H1 (cell line): Measurements from ENCODE around the gene FAM169A. TPM values are rescaled to one million over a fixed set of nuclear protein-coding genes. Genes with fewer than 3 reads are reported as not detected.

ENCODE experiments used
- CTCF ChIA-PET: fragments of 300-600 bp; sonication (Branson Sonifier 250); formaldehyde crosslinking; loops from one replicate; lab custom pipeline; 2021; ENCODE audit not compliant: partially characterized antibody; lab: Charles Lee
- POLR2A ChIA-PET: fragments of 300-600 bp; sonication (Branson Sonifier 250); formaldehyde crosslinking; loops from one replicate; lab custom pipeline; 2021; ENCODE audit warnings: inconsistent platforms; ENCODE audit not compliant: partially characterized antibody; lab: Charles Lee
- DNase-seq, 2 experiments: peaks; one replicate each; pipeline versions ENCODE4 v3.0.0 to v3.0.0-alpha.2; 2010 to 2022; ENCODE audit warnings: low spot score in 2 of 2, low read depth in 1 of 2, mixed read lengths in 1 of 2
- FAIRE-seq: peaks from 2 replicates; lab custom pipeline; 2011; peaks lifted over from hg19 to GRCh38; lab: Jason Lieb, UNC
- H2AFZ ChIP-seq: 2 replicates; pipeline ENCODE4 v1.8.1; 2012; ENCODE audit warnings: low read length, inconsistent platforms
- H2AK5ac ChIP-seq: 2 replicates; pipeline ENCODE4 v1.6.1; 2013; ENCODE audit warnings: low read depth, low read length
- H2BK120ac ChIP-seq: replicated peaks from 2 replicates; pipeline ENCODE3; 2013; ENCODE audit warnings: low read depth, low read length, inconsistent platforms
- H2BK12ac ChIP-seq: 2 replicates; pipeline ENCODE4 v1.6.1; 2013; ENCODE audit warnings: low read depth, low read length
- H2BK15ac ChIP-seq: 2 replicates; pipeline ENCODE4 v1.6.1; 2013; ENCODE audit warnings: low read length
- H2BK20ac ChIP-seq: 2 replicates; pipeline ENCODE4 v1.6.1; 2013; ENCODE audit warnings: low read length
- H2BK5ac ChIP-seq: 2 replicates; pipeline ENCODE4 v1.6.1; 2013; ENCODE audit warnings: low read depth, low read length
- H3K14ac ChIP-seq: 2 replicates; pipeline ENCODE4 v1.6.1; 2013; ENCODE audit warnings: inconsistent platforms; ENCODE audit not compliant: insufficient read length
- H3K18ac ChIP-seq: 2 replicates; pipeline ENCODE4 v1.6.1; 2013; ENCODE audit warnings: low read length; ENCODE audit errors: extremely low read depth
- H3K23ac ChIP-seq: 2 replicates; pipeline ENCODE4 v1.6.1; 2013; ENCODE audit warnings: inconsistent platforms; ENCODE audit not compliant: insufficient read length
- H3K23me2 ChIP-seq: 2 replicates; pipeline ENCODE4 v1.6.1; 2013; ENCODE audit warnings: low read depth, low read length
- H3K27ac ChIP-seq: 2 replicates; pipeline ENCODE4 v1.6.1; 2011; ENCODE audit warnings: low read depth, low read length, inconsistent platforms
- H3K27me3 ChIP-seq, 4 experiments: replicated peaks in 1 of 4; 1 replicate in 1 of 4; 2 replicates in 3 of 4; pipeline versions ENCODE4 v1.6.1 to v1.8.1; 2011 to 2013; ENCODE audit warnings: low read length in 3 of 4, mild to moderate bottlenecking in 3 of 4, inconsistent platforms in 2 of 4, mixed read lengths in 2 of 4, moderate library complexity in 1 of 4; ENCODE audit not compliant: control insufficient read depth in 3 of 4, insufficient read depth in 3 of 4; ENCODE audit errors: extremely low read depth in 1 of 4
- H3K36me3 ChIP-seq, 4 experiments: 2 replicates each; pipeline versions ENCODE4 v1.6.1 to v1.8.1; 2011 to 2013; ENCODE audit warnings: mild to moderate bottlenecking in 4 of 4, low read length in 3 of 4, moderate library complexity in 2 of 4, control low read depth in 1 of 4, inconsistent platforms in 1 of 4; ENCODE audit not compliant: insufficient read depth in 4 of 4, control insufficient read depth in 2 of 4
- H3K4ac ChIP-seq: replicated peaks from 2 replicates; pipeline ENCODE3; 2013; ENCODE audit warnings: low read length, low read depth, mixed read lengths, inconsistent platforms; ENCODE audit not compliant: insufficient read length
- H3K4me1 ChIP-seq, 4 experiments: replicated peaks in 1 of 4; 1 replicate in 1 of 4; 2 replicates in 3 of 4; pipeline versions ENCODE4 v1.6.1 to v1.8.1; 2011 to 2013; ENCODE audit warnings: low read length in 3 of 4, inconsistent platforms in 2 of 4, mixed read lengths in 1 of 4; ENCODE audit not compliant: insufficient read depth in 4 of 4, control insufficient read depth in 3 of 4
- H3K4me2 ChIP-seq, 2 experiments: 2 replicates each; pipeline versions ENCODE4 v1.6.1 to v1.8.1; 2011 to 2013; ENCODE audit warnings: low read depth in 2 of 2, low read length in 2 of 2, control low read depth in 1 of 2, inconsistent platforms in 1 of 2, mild to moderate bottlenecking in 1 of 2; ENCODE audit not compliant: insufficient read depth in 1 of 2
- H3K4me3 ChIP-seq, 4 experiments: fragments of 200-600, 300-600 bp in 1 of 4; sonication (generic), shearing (Covaris generic), sonication (Bioruptor Twin) in 1 of 4; 2 replicates each; pipeline versions ENCODE4 v1.5.1 to v1.8.1; 2011 to 2016; ENCODE audit warnings: low read length in 4 of 4, low read depth in 3 of 4, control low read depth in 2 of 4, inconsistent platforms in 2 of 4, mild to moderate bottlenecking in 2 of 4, mixed read lengths in 1 of 4, moderate library complexity in 1 of 4; ENCODE audit not compliant: insufficient read depth in 2 of 4; ENCODE audit errors: extremely low read depth in 1 of 4
- H3K56ac ChIP-seq: replicated peaks from 2 replicates; pipeline ENCODE3; 2013; ENCODE audit warnings: low read depth, mild to moderate bottlenecking, mixed read lengths, low read length, inconsistent platforms; ENCODE audit not compliant: insufficient read length
- H3K79me1 ChIP-seq: 2 replicates; pipeline ENCODE4 v1.6.1; 2013; ENCODE audit warnings: low read depth, low read length, control low read depth
- H3K79me2 ChIP-seq, 2 experiments: 2 replicates each; pipeline versions ENCODE4 v1.6.1 to v1.8.1; 2012 to 2013; ENCODE audit warnings: low read length in 2 of 2, mild to moderate bottlenecking in 2 of 2, inconsistent platforms in 1 of 2; ENCODE audit not compliant: insufficient read depth in 2 of 2, control insufficient read depth in 1 of 2
- H3K9ac ChIP-seq, 4 experiments: replicated peaks in 1 of 4; 1 replicate in 1 of 4; 2 replicates in 3 of 4; pipeline versions ENCODE4 v1.6.1 to v1.8.1; 2011 to 2013; ENCODE audit warnings: low read depth in 3 of 4, low read length in 3 of 4, control low read depth in 2 of 4, mild to moderate bottlenecking in 2 of 4, moderate library complexity in 2 of 4, inconsistent platforms in 1 of 4; ENCODE audit errors: extremely low read depth in 1 of 4
- H3K9me3 ChIP-seq, 2 experiments: 2 replicates each; pipeline versions ENCODE4 v1.6.1 to v1.8.1; 2012 to 2013; ENCODE audit warnings: mild to moderate bottlenecking in 2 of 2, moderate library complexity in 2 of 2, control low read depth in 1 of 2, inconsistent platforms in 1 of 2, low read depth in 1 of 2, low read length in 1 of 2, mixed read lengths in 1 of 2; ENCODE audit not compliant: insufficient read depth in 2 of 2
- H4K20me1 ChIP-seq, 2 experiments: replicated peaks in 1 of 2; 2 replicates each; pipeline versions ENCODE3 to v1.8.1; 2011 to 2013; ENCODE audit warnings: inconsistent platforms in 2 of 2, low read length in 2 of 2, mild to moderate bottlenecking in 1 of 2; ENCODE audit not compliant: insufficient read depth in 2 of 2, control insufficient read depth in 1 of 2
- H4K5ac ChIP-seq: 2 replicates; pipeline ENCODE4 v1.6.1; 2013; ENCODE audit warnings: low read length, low read depth, mixed read lengths, inconsistent platforms; ENCODE audit not compliant: insufficient read length
- H4K8ac ChIP-seq: 2 replicates; pipeline ENCODE4 v1.8.0; 2013; ENCODE audit warnings: mild to moderate bottlenecking, moderate library complexity, low read length, inconsistent platforms; ENCODE audit not compliant: insufficient read depth; ENCODE audit errors: extremely low read depth
- H4K91ac ChIP-seq: replicated peaks from 2 replicates; pipeline ENCODE3; 2013; ENCODE audit warnings: low read length, mixed read lengths, inconsistent platforms; ENCODE audit not compliant: insufficient read length
- CHD2 ChIP-seq: IDR thresholded peaks from 2 replicates; pipeline ENCODE4 v1.6.1; 2012; ENCODE audit warnings: low read length, improper control_type of control experiment
- CREB1 ChIP-seq: IDR thresholded peaks from 2 replicates; pipeline ENCODE4 v1.6.1; 2012; ENCODE audit warnings: inconsistent platforms
- CTBP2 ChIP-seq: IDR thresholded peaks from 2 replicates; pipeline ENCODE4 v1.7.0; 2011; ENCODE audit warnings: borderline replicate concordance, mild to moderate bottlenecking, moderate library complexity, mixed read lengths, low read length; ENCODE audit not compliant: insufficient read depth, insufficient read length
- GTF2F1 ChIP-seq: IDR thresholded peaks from 2 replicates; pipeline ENCODE4 v1.6.1; 2012; ENCODE audit warnings: low read depth, low read length, improper control_type of control experiment, borderline replicate concordance
- HDAC6 ChIP-seq: IDR thresholded peaks from one replicate; pipeline ENCODE4 v1.7.1; 2012; ENCODE audit warnings: low read depth, mild to moderate bottlenecking, inconsistent platforms, low read length, moderate library complexity
- POLR2A ChIP-seq, 2 experiments: IDR thresholded peaks; 1 replicate in 1 of 2; 2 replicates in 1 of 2; pipeline ENCODE4 v1.6.1; 2011; ENCODE audit warnings: low read depth in 2 of 2, low read length in 2 of 2, mild to moderate bottlenecking in 2 of 2; ENCODE audit errors: control extremely low read depth in 1 of 2
- RAD21 ChIP-seq, 2 experiments: IDR thresholded peaks in 1 of 2; conservative IDR thresholded peaks in 1 of 2; 2 replicates each; pipeline ENCODE4 v1.6.1; 2011; ENCODE audit warnings: low read depth in 2 of 2, low read length in 2 of 2, improper control_type of control experiment in 1 of 2, inconsistent platforms in 1 of 2, mild to moderate bottlenecking in 1 of 2, moderate library complexity in 1 of 2
- SRF ChIP-seq: IDR thresholded peaks from 2 replicates; pipeline ENCODE4 v1.6.1; 2011; ENCODE audit warnings: mild to moderate bottlenecking, low read depth, low read length, moderate library complexity
- TAF1 ChIP-seq: IDR thresholded peaks from 2 replicates; pipeline ENCODE4 v1.6.1; 2011; ENCODE audit warnings: mild to moderate bottlenecking, low read depth, low read length
- TCF12 ChIP-seq: IDR thresholded peaks from 2 replicates; pipeline ENCODE4 v1.6.1; 2011; ENCODE audit warnings: low read depth, mild to moderate bottlenecking, low read length
- WGBS, 2 experiments: shearing (Covaris generic) in 1 of 2; methylation state at CpG; one replicate each; pipeline versions ENCODE4 v1.1.6 to v1.1.7; 2013 to 2015; ENCODE audit warnings: low lambda C conversion rate in 2 of 2, mixed read lengths in 2 of 2, inconsistent platforms in 1 of 2, low coverage in 1 of 2, missing lambda C conversion rate in 1 of 2; ENCODE audit not compliant: insufficient replicate concordance in 2 of 2, insufficient coverage in 1 of 2, insufficient read length in 1 of 2; ENCODE audit errors: extremely low coverage in 1 of 2, missing lambda C conversion rate in 1 of 2; 5-methylcytosine and 5-hydroxymethylcytosine counted together
- polyA plus RNA-seq, 7 experiments: library from polyadenylated mRNA; depleted of rRNA in 3 of 7; stranded (reverse) in 5 of 7; unstranded in 2 of 7; fragments of >200 nt in 5 of 7; fragments of 200-250 nt in 2 of 7; gene quantifications; 1 replicate in 5 of 7; 2 replicates in 1 of 7; 4 replicates in 1 of 7; pipeline versions ENCODE4 v1.2.1 to v1.2.3, GENCODE V29; 2011 to 2013; ENCODE audit warnings: missing spikeins in 2 of 7, mixed read lengths in 2 of 7
- total RNA-seq: library from RNA; stranded (reverse); fragmentation: NEBNext Ultra II Directional; extraction: Animal tissue kit (Norgen Biotek cat#: 25700); gene quantifications from 2 replicates; pipeline ENCODE4 v1.2.1, GENCODE V29; 2021

Gene FAM169A
- total and polyA plus RNA-seq, 2 of the 8 experiments (the other 6 are each of a cell fraction or from before 2014, with no cell fraction given), result 12.6 to 83.1 TPM

DNA sequence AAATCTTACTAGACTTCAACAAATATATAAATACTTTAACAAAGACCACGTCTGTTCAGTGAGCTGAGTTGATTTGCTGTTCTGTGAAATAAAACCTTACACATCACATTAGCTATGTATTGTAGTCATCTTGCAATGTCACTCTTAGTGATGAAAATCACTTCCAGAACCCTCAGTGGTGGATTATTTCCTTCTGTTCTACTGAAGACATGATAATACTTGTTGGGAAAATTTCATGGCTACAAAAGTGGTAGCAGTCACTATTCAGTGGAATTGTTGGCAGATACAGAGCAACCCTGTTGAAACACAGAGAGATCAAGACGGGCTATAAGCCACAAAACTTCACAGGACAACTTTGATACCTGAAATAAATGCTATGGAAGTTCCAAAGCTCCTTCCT is 26.7 kb upstream of the FAM169A start:
- CTCF ChIA-PET, result interaction anchor here (0.7 to 2.1 kb wide), 5 partner anchors 10 to 177 kb away, joined by 3 to 8 read pairs (median 3); no protein-coding TSS in a partner anchor
- Histone ChIP-seq H4K8ac (no peak overlapping the region), H3K36me3 (no peaks in the 10 kb centered on the region), H3K27me3 (no peaks in the 10 kb centered on the region), H3K9me3 (peaks cover 0 to 4% of the 10 kb centered on the region in 2 experiments; a peak in 2 of 4 replicates), H2BK15ac (no peak overlapping the region), H3K9ac (no peak overlapping the region), H3K4ac (no peak overlapping the region), H3K18ac (no peak overlapping the region), H3K4me1 (peaks cover 0 to 6% (median 0%) of the 10 kb centered on the region in 4 experiments; a peak in 1 of 7 replicates), H3K23me2 (no peaks in the 10 kb centered on the region; the same call in 1 of the 2 replicates), H2BK5ac (no peak overlapping the region), H2AK5ac (no peak overlapping the region), H3K56ac (no peak overlapping the region), H3K79me2 (no peaks in the 10 kb centered on the region), H3K27ac (no peak overlapping the region), H3K14ac (no peak overlapping the region), H3K4me2 (no peak overlapping the region), H2BK120ac (no peak overlapping the region), H3K23ac (no peak overlapping the region), H3K79me1 (no peaks in the 10 kb centered on the region), H4K20me1 (no peaks in the 10 kb centered on the region), H2BK20ac (no peak overlapping the region), H4K91ac (no peak overlapping the region), H3K4me3 (no peak overlapping the region), H4K5ac (no peak overlapping the region), H2BK12ac (no peak overlapping the region), H2AFZ (no peak overlapping the region)
- POLR2A ChIA-PET, result interaction anchor here (0.6 to 1.4 kb wide), 2 partner anchors 26 to 79 kb away, joined by 3 to 4 read pairs; partner anchors contain the start of gene FAM169A
- no peak for FAIRE-seq
- WGBS, 2 experiments, result 78% methylated on average over 2 of the region's 2 CpGs; no CpG with 5 or more reads in 1 of the 2 experiments
- DNase-seq, result no peak
- TF ChIP-seq HDAC6 (no peak), SRF (no peak), TCF12 (no peak), RAD21 (IDR thresholded peaks at IDR 0.05 in 1 of 2, conservative IDR thresholded peaks at IDR 0.05 in 1 of 2; ENCODE audit: low read depth in 2 of 2, low read length in 2 of 2) (no peak), CREB1 (no peak), POLR2A (IDR thresholded peaks at IDR 0.05; ENCODE audit: control extremely low read depth in 1 of 2, low read depth in 2 of 2, low read length in 2 of 2) (no peak), CTBP2 (no peak), CHD2 (no peak), TAF1 (no peak), GTF2F1 (no peak)
